Breast epithelium (tissue), 3 donors: Measurements from ENCODE around the gene TMEM204.

ENCODE experiments used
- POLR2A ChIP-seq: fragments of 450-650 bp; IDR thresholded peaks from one replicate; pipeline ENCODE4 v1.6.1; 2016; ENCODE audit warnings: antibody characterized with exemption, mild to moderate bottlenecking, moderate library complexity
- POLR2AphosphoS5 ChIP-seq, 3 donors: sonication (generic); formaldehyde crosslinking; IDR thresholded peaks; one replicate each; pipeline ENCODE4 v1.6.1; 2017; ENCODE audit warnings: antibody characterized with exemption in 3 of 3

GRCh38 chr16:1535391-1536291 is 2.2 kb downstream of the TMEM204 start:
- TF ChIP-seq POLR2AphosphoS5 (IDR thresholded peaks at IDR 0.05) (no peak), POLR2A (no peak)
